ENCODE measurements around the gene DNASE1.

Gene DNASE1

DNA sequence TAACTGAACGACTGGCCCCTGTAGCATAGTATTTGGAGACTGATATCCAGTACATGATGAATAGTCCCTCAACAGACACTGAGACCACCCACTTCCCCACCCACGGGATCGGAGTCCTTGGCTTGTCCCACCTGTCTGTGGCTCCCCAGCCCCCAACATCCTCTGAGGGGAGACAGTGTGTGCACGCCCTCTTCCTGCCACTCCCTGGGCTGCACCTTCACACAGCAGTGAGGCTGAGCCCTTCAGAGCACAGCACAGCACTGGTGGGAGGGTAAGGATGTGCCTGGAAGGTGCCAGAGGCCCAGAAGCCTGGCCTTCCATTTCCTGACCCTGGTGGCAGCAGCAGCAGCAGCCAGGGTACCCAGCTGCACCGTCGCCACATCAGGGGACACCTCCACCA is 11.0 kb downstream of the DNASE1 start:
- no peak for DNase-seq

GRCh38 chr16:3668626-3669025 is 14.1 kb downstream of the DNASE1 start:
- no peak for DNase-seq

DNA sequence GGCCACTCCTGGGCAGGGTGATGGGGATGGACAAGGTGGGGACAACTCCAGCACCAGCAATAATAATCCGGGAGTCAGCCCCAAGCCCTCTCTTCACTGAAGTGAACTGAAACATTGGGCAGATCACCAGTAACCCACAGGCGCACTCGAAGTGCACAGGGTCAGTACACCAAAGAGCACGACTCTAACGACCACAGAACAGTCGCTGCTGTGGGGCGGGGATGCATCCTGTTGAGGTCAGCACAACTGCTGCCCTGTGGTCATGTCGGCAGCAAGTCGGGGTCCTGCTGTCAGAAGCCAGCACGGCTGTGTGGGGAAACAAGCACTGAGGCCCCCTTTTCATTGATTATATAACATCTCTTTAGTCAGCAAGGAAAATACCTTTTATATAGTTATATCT is 14.6 kb downstream of the DNASE1 start:
- DNase-seq: no peak

DNA sequence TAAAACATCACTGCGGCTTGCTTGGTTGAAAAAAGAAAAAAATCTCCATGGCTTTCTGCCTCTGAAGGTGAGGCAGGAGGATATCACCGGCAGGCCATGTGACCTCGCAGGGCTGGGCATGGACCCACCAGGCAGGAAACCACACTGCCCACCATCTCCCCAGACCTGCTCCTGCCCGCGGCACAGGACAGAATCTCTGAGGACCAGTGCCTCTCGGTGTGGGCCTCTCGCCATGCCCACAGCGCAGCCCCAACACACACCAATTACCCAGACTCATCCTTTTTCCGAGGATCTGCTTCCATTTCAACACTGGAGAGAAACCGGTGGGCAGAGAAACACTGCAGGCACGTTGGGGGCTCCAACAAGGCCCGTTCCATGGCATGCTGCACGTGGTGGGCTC is 16.2 kb downstream of the DNASE1 start:
- DNase-seq: no peak

GRCh38 chr16:3671424-3671823 is 16.9 kb downstream of the DNASE1 start:
- no peak for DNase-seq

- no peak for DNase-seq
Observed at GRCh38 chr16:3672571-3673041, 18.1 kb downstream of the DNASE1 start.

GRCh38 chr16:3673201-3673600 is 18.7 kb downstream of the DNASE1 start:
- no peak for DNase-seq

DNA sequence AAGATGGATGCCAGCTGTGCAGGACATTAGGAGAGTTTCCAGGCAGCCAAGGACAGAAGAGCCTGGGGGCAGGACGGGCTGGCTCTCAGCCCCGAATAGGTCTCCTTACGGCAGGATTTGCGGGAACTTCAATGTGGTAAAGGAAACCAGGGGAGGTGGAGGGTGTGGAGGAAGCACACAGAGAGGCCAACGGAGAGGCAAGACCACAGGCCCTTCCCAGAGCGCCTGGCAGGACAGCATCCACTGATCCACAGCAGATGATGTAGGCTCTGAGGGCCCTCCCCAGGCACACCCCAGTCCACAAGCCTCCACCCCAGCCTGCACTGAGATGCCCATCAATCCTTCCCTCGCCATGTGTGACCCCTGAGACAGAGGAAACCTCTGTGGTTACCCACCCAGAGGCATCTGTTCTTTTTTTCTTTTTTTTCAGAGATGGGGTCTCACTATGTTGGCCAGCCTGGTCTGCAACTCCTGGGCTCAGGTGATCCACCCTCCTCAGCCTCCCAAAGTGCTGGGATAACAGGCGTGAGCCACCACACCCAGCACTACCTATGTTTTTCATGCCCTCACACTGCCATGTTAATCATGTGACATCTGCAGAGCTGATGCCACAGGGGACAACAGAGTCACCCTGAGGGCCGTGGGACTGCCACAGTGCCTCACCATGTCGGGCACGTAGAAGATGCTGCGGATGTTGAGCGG is 19.3 kb downstream of the DNASE1 start:
- DNase-seq: no peak

- no peak for DNase-seq
Observed at GRCh38 chr16:3674513-3675295, 20.2 kb downstream of the DNASE1 start.

GRCh38 chr16:3675601-3676130 is 21.2 kb downstream of the DNASE1 start:
- no peak for DNase-seq

- DNase-seq: no peak
Observed at GRCh38 chr16:3677994-3678393, 23.5 kb downstream of the DNASE1 start.

GRCh38 chr16:3681206-3681605 is 26.7 kb downstream of the DNASE1 start:
- DNase-seq: no peak

DNA sequence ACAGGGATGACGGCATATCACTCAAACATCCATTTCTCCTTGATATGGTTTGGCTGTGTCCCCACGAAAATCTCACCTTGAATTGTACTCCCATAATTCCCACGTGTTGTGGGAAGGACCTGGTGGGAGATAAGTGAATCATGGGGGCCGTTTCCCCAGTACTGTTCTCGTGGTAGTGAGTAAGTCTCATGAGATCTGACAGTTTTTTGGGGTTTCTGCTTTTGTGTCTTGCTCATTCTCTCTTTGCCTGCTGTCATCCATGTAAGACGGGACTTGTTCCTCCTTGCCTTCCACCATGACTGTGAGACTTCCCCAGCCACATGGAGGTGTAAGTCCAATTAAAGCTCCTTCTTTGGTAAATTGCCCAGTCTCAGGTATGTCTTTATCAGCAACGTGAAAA is 32.5 kb downstream of the DNASE1 start:
- DNase-seq: no peak

- DNase-seq: no peak
Observed at GRCh38 chr16:3687792-3688191, 33.3 kb downstream of the DNASE1 start.

DNA sequence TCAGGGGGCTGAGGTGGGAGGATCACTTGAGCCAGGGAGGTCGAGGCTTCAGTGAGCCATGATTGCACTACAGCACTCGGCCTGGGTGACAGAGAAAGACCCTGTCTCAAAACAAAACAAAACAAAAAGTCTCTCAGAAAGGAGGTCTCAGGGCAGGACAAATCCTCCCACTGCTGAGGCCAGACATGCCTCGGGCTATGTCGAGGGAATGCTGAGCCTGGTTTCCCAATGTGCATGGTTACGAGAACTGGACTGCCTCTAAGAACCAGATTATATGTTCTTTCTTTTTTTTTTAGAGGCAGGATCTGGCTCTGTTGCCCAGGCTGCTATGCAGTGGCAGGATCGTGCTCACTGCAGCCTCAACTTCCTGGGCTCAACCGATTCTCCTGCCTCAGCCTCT is 35.2 kb downstream of the DNASE1 start:
- no peak for DNase-seq

DNA sequence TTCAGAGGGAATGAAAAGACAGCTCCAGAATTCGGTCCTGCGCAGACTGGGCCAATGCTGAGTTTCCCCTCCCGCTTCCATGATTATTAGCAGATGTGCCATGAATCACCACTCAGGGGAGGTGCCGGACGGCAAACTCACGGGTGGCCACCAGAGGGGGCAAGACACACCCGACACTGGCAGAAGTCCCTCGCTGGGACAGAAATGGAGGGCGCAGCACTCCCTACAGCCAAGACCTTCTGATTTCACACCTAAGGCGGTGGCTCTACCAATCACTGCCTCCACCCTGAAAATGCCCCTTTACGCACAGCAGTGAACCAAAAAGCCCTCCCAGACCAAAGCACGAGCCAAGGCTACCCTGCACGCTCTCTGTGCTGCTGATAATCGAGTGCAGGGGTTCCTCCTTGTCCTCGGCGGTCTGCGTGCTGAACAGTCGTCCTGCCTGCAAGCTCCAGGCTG is 36.0 kb downstream of the DNASE1 start:
- DNase-seq: peak; percentile 90

DNA sequence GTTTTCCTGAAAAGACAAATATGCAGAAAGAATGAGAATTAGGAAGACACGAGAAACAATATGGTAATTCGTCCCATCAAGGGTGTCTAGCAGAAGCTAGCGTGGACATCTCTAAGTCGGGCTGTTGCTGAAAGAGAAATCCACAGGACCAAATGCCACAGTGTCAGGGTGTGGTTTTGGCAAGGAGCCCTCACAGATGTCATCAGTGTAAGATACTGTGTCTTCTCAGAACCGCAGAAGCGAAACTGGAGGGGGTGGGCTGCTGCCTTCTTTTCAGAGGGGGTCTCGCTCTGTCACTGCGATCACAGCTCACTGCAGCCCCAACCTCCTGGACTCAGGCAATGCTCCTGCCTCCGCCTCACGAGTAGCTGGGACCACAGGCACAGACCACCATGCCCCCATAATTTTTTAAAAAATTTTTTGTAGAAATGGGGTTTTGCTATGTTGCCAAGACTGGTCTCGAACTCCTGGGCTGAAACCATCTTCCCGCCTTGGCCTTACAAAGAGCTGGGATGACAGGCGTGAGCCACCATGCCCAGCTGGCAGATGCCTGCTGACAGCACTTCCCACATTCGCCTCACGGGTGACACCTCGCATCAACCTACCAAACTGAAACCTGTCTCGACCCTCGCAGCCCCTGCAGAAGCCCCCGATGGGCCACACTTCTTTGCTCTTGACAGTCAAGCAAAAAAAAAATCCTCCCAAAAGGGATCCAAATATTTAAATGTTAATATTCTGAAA is 36.7 kb downstream of the DNASE1 start:
- DNase-seq: no peak

GRCh38 chr16:3691761-3692160 is 37.3 kb downstream of the DNASE1 start:
- DNase-seq: no peak

- DNase-seq: no peak
Observed at GRCh38 chr16:3694051-3694450, 39.6 kb downstream of the DNASE1 start.

DNA sequence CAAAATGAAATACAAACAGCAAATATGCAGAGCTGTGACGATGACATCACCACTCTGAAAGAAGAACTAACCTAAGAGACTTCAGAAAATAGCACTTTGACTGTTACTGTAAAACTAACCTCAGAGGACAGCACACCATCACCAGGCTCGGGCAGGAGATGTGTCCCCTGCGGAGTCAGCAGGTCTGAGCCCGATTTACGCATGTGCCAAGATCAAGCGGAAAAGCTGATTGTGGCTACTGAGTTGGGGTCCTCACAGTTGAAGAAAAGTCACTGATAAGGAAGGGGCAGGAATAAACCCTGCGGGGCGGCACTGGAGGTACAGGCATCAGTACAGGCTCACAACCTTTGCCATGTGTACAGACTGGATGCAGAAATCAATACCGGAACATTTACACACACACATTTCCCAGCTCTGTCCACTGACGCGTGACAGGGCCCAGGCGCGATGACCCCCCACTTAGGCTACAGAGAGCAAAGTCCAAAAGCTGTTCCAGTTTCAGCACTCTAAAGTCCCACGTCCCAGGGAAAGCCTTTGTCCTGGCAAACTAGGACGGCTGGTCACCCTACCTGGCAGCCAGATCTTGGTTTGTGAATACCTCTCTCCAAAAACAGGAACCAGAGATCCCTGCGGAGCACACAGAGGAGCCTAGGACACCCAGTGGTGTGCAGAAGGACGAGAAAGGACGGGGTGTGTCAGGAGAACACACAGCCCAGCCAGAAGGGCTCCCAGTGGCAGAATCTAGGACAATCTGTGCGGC is 41.3 kb downstream of the DNASE1 start:
- no peak for DNase-seq

DNA sequence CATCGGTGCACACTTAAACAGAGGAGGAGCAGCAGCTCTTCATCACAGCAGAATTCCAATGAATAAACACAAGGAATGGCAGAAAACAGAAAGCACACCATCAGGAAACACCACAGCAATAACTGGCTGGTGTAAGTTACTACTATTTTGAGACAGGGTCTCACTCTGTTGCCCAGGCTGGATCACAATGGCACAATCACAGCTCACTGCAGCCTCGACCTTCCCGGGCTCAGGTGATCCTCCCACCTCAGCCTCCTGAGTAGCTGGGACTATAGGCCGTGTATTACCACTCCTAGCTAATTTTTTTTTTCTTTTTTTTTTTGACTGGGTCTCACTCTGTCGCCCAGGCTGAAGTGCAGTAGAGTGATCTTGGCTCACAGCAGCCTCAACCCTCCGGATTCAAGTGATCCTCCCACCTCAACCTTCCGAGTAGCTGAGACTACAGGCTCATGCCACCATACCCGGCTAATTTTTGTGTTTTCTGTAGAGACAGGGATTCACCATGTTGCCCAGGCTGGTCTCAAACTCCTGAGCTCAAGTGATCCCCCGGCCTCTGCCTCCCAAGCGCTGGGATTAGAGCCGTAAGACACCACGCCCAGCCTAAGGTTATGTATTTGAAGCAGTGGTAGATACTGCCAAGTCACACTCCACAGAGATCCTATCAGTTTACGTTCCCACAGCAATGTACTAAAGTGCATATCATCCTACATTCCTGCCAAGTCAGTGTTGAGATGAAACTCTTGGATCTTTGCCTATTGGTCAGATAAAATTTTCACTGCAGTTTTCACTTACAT is 42.1 kb downstream of the DNASE1 start:
- DNase-seq: peak; percentile 47

- DNase-seq: no peak
Observed at GRCh38 chr16:3698941-3699340, 44.5 kb downstream of the DNASE1 start.

Data from amniotic stem cell (primary cell).